GM12891 (cell line): ENCODE measurements around the gene PXDN.

ENCODE experiments used
- POLR2A ChIP-seq: IDR thresholded peaks from 2 replicates; pipeline ENCODE4 v1.6.1; 2011; ENCODE audit warnings: low read depth, low read length, control low read depth
- TAF1 ChIP-seq: IDR thresholded peaks from 2 replicates; pipeline ENCODE4 v1.6.1; 2011; ENCODE audit warnings: low read depth, low read length, control low read depth

DNA sequence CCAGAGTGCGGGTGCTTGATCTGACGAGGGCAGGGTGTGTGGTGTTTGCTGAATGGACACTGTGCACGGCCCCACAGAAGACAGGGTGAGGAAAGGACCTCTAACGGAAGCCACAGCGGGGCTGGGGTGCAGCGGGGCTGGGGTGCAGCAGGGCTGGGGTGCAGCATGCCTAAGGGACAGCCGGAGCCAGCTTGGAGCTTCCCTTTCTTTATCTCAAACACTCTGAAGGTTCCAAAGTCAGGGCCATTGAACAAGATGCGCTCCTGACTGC is 35.0 kb downstream of the PXDN start:
- TF ChIP-seq POLR2A (no peak), TAF1 (no peak)
